Measurements from ENCODE around the gene CA5A. TPM values are rescaled to one million over a fixed set of nuclear protein-coding genes. Genes with fewer than 3 reads are reported as not detected.
A peak's percentile ranks its signal among the peaks of the same experiment; 100 is the strongest.

Gene CA5A
- total and polyA plus RNA-seq, 2 of the 13 experiments (the other 11 are each of a cell fraction or from before 2014, with no cell fraction given) = 66.8 to 106 TPM

DNA sequence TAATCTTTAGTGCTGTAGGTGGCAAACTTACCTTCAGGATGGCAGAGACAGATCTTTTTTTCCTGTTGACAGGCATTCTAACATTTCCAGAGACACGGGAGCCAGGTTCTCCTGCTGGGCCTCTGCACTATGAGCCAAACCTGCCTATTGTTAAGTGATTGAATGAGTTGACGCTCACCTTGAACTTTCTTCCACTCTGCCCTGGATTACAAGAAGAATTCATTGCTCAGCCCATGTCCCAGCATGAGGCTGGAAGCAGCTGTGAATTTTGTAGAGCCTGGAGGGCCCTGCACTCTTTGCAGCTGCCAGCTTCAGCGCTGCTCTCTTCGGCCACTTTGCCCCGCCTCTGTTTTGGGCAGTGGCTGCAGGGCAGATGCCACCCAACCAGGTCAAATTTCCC, 57.6 kb downstream of the CA5A start (continued):
- TF ChIP-seq, protein P1, sequence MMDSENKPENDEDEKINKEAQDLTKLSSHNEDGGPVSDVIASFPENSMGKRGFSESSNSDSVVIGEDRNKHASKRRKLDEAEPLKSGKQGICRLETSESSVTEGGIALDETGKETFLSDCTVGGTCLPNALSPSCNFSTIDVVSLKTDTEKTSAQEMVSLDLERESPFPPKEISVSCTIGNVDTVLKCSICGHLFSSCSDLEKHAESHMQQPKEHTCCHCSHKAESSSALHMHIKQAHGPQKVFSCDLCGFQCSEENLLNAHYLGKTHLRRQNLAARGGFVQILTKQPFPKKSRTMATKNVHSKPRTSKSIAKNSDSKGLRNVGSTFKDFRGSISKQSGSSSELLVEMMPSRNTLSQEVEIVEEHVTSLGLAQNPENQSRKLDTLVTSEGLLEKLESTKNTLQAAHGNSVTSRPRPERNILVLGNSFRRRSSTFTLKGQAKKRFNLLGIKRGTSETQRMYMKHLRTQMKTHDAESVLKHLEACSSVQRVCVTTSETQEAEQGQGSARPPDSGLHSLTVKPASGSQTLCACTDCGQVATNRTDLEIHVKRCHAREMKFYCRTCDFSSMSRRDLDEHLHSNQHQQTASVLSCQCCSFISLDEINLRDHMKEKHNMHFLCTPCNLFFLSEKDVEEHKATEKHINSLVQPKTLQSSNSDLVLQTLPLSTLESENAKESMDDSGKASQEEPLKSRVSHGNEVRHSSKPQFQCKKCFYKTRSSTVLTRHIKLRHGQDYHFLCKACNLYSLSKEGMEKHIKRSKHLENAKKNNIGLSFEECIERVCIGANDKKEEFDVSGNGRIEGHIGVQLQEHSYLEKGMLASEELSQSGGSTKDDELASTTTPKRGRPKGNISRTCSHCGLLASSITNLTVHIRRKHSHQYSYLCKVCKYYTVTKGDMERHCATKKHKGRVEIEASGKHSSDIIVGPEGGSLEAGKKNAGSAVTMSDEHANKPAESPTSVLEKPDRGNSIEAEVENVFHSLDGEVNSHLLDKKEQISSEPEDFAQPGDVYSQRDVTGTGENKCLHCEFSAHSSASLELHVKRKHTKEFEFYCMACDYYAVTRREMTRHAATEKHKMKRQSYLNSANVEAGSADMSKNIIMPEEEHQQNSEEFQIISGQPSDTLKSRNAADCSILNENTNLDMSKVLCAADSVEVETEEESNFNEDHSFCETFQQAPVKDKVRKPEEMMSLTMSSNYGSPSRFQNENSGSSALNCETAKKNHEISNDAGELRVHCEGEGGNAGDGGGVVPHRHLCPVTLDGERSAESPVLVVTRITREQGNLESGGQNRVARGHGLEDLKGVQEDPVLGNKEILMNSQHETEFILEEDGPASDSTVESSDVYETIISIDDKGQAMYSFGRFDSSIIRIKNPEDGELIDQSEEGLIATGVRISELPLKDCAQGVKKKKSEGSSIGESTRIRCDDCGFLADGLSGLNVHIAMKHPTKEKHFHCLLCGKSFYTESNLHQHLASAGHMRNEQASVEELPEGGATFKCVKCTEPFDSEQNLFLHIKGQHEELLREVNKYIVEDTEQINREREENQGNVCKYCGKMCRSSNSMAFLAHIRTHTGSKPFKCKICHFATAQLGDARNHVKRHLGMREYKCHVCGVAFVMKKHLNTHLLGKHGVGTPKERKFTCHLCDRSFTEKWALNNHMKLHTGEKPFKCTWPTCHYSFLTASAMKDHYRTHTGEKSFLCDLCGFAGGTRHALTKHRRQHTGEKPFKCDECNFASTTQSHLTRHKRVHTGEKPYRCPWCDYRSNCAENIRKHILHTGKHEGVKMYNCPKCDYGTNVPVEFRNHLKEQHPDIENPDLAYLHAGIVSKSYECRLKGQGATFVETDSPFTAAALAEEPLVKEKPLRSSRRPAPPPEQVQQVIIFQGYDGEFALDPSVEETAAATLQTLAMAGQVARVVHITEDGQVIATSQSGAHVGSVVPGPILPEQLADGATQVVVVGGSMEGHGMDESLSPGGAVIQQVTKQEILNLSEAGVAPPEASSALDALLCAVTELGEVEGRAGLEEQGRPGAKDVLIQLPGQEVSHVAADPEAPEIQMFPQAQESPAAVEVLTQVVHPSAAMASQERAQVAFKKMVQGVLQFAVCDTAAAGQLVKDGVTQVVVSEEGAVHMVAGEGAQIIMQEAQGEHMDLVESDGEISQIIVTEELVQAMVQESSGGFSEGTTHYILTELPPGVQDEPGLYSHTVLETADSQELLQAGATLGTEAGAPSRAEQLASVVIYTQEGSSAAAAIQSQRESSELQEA (CRISPR knock-in tag; IDR thresholded peaks at IDR 0.05; ENCODE audit: not compliant biosample characterization) = no peak
- TF ChIP-seq ATF1 (CRISPR knock-in tag; IDR thresholded peaks at IDR 0.05) (no peak), THYN1 (CRISPR knock-in tag; IDR thresholded peaks at IDR 0.05; ENCODE audit: borderline replicate concordance, low read depth) (no peak), PPARG (CRISPR knock-in tag; conservative IDR thresholded peaks at IDR 0.05) (peak; percentile 91), ZNF777 (CRISPR knock-in tag; IDR thresholded peaks at IDR 0.05) (no peak), ARID2 (CRISPR knock-in tag; IDR thresholded peaks at IDR 0.05; ENCODE audit: borderline replicate concordance) (no peak), RXRB (CRISPR knock-in tag; IDR thresholded peaks at IDR 0.05; ENCODE audit: borderline replicate concordance) (peak; percentile 70; the same call in 1 of the 2 replicates), RXRA (CRISPR knock-in tag; IDR thresholded peaks at IDR 0.05) (peak; percentile 25; the same call in 1 of the 2 replicates), ZFP90 (CRISPR knock-in tag; IDR thresholded peaks at IDR 0.05; ENCODE audit: borderline replicate concordance) (no peak), JUN (CRISPR knock-in tag; IDR thresholded peaks at IDR 0.05) (no peak), ZNF776 (CRISPR knock-in tag; IDR thresholded peaks at IDR 0.05) (no peak), SOX5 (CRISPR knock-in tag; IDR thresholded peaks at IDR 0.05; ENCODE audit: borderline replicate concordance) (peak; percentile 77; the same call in 1 of the 2 replicates), MIXL1 (CRISPR knock-in tag; IDR thresholded peaks at IDR 0.05) (no peak)
- TF ChIP-seq, protein P2, sequence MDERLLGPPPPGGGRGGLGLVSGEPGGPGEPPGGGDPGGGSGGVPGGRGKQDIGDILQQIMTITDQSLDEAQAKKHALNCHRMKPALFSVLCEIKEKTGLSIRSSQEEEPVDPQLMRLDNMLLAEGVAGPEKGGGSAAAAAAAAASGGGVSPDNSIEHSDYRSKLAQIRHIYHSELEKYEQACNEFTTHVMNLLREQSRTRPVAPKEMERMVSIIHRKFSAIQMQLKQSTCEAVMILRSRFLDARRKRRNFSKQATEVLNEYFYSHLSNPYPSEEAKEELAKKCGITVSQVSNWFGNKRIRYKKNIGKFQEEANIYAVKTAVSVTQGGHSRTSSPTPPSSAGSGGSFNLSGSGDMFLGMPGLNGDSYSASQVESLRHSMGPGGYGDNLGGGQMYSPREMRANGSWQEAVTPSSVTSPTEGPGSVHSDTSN (CRISPR knock-in tag; IDR thresholded peaks at IDR 0.05) = no peak
- TF ChIP-seq, protein P3, sequence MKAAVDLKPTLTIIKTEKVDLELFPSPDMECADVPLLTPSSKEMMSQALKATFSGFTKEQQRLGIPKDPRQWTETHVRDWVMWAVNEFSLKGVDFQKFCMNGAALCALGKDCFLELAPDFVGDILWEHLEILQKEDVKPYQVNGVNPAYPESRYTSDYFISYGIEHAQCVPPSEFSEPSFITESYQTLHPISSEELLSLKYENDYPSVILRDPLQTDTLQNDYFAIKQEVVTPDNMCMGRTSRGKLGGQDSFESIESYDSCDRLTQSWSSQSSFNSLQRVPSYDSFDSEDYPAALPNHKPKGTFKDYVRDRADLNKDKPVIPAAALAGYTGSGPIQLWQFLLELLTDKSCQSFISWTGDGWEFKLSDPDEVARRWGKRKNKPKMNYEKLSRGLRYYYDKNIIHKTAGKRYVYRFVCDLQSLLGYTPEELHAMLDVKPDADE (CRISPR knock-in tag; IDR thresholded peaks at IDR 0.05) = no peak
- TF ChIP-seq, protein P4, sequence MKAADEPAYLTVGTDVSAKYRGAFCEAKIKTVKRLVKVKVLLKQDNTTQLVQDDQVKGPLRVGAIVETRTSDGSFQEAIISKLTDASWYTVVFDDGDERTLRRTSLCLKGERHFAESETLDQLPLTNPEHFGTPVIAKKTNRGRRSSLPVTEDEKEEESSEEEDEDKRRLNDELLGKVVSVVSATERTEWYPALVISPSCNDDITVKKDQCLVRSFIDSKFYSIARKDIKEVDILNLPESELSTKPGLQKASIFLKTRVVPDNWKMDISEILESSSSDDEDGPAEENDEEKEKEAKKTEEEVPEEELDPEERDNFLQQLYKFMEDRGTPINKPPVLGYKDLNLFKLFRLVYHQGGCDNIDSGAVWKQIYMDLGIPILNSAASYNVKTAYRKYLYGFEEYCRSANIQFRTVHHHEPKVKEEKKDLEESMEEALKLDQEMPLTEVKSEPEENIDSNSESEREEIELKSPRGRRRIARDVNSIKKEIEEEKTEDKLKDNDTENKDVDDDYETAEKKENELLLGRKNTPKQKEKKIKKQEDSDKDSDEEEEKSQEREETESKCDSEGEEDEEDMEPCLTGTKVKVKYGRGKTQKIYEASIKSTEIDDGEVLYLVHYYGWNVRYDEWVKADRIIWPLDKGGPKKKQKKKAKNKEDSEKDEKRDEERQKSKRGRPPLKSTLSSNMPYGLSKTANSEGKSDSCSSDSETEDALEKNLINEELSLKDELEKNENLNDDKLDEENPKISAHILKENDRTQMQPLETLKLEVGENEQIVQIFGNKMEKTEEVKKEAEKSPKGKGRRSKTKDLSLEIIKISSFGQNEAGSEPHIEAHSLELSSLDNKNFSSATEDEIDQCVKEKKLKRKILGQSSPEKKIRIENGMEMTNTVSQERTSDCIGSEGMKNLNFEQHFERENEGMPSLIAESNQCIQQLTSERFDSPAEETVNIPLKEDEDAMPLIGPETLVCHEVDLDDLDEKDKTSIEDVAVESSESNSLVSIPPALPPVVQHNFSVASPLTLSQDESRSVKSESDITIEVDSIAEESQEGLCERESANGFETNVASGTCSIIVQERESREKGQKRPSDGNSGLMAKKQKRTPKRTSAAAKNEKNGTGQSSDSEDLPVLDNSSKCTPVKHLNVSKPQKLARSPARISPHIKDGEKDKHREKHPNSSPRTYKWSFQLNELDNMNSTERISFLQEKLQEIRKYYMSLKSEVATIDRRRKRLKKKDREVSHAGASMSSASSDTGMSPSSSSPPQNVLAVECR (CRISPR knock-in tag; IDR thresholded peaks at IDR 0.05; ENCODE audit: borderline replicate concordance) = no peak
